ENCODE data around the gene ABLIM2.

The ABLIM2 gene

GRCh38 chr4:8195431-8195830, 36.8 kb upstream of the ABLIM2 start:
- Histone ChIP-seq H3K27me3 (replicated peaks; ENCODE audit: control insufficient read depth, insufficient read depth, low read length) (no peaks in the 10 kb centered on the region), H3K36me3 (ENCODE audit: control insufficient read depth, insufficient read depth, low read length) (no peaks in the 10 kb centered on the region), H3K4me3 (replicated peaks; ENCODE audit: low read depth, low read length) (no peak overlapping the region)
- TF ChIP-seq CTCF (IDR thresholded peaks at IDR 0.05; ENCODE audit: insufficient read depth, low read length, poor library complexity, severe bottlenecking) = no peak
- DNase-seq (ENCODE audit: extremely low read depth, insufficient read length) = no peak

GRCh38 chr4:8194306-8195242, 36.0 kb upstream of the ABLIM2 start:
- Histone ChIP-seq H3K27me3 (replicated peaks; ENCODE audit: control insufficient read depth, insufficient read depth, low read length) (no peaks in the 10 kb centered on the region), H3K4me3 (replicated peaks; ENCODE audit: low read depth, low read length) (no peak overlapping the region), H3K36me3 (ENCODE audit: control insufficient read depth, insufficient read depth, low read length) (no peaks in the 10 kb centered on the region)
- DNase-seq (ENCODE audit: extremely low read depth, insufficient read length) = no peak
- no peak for TF ChIP-seq CTCF (IDR thresholded peaks at IDR 0.05; ENCODE audit: insufficient read depth, low read length, poor library complexity, severe bottlenecking)

DNA sequence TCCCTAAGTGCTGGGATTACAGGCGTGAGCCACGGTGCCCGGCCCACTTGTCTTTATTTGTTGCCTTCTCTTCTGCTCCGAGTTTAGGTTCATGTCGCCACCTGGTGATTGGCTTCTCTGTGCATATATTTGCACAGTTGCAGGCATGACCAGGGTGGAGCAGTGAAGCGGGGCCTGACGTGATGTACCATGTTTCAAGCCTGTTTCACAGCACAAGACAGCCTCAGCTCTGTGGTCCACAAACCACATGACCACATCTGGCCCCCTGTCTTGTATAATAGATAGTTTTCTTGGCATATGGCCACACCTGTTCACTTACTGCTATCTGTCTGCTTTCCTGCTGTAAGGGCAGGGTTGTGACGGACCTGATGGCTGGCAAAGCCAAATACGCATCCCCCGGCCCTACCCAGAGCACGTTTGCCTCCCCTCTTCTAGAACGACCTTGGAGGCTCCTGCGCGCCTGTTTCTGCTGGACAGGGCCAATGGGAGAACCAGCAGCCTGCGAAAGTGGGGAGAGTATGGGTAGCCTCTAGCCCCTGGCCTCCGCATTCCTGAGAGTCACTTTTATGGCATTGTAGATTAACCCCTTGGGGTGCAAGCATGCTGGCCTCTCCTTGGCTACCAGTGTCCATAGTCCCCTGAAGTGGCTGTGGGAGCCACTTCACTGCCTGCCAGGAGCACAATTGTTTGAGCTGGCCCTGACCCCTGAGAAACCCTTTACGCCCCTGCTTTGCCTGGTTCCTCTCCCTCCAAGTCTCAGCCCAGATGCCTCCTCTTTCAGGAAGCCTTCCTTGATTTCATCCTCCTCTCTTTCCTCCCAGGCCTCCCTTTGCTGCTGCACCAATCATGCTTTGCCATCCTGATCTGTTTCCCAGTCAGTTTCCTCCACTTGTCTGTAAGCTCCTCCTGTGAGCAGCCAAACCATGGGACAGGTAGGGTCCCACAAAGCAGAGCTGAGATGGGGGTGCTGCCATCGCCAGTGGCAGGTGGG, 34.4 kb upstream of the ABLIM2 start:
- TF ChIP-seq CTCF (IDR thresholded peaks at IDR 0.05; ENCODE audit: insufficient read depth, low read length, poor library complexity, severe bottlenecking) = peak; percentile 50
- peak; percentile 75 for DNase-seq (ENCODE audit: extremely low read depth, insufficient read length)
- Histone ChIP-seq H3K4me3 (replicated peaks; ENCODE audit: low read depth, low read length) (no peak overlapping the region), H3K27me3 (replicated peaks; ENCODE audit: control insufficient read depth, insufficient read depth, low read length) (no peaks in the 10 kb centered on the region), H3K36me3 (ENCODE audit: control insufficient read depth, insufficient read depth, low read length) (no peaks in the 10 kb centered on the region)

DNA sequence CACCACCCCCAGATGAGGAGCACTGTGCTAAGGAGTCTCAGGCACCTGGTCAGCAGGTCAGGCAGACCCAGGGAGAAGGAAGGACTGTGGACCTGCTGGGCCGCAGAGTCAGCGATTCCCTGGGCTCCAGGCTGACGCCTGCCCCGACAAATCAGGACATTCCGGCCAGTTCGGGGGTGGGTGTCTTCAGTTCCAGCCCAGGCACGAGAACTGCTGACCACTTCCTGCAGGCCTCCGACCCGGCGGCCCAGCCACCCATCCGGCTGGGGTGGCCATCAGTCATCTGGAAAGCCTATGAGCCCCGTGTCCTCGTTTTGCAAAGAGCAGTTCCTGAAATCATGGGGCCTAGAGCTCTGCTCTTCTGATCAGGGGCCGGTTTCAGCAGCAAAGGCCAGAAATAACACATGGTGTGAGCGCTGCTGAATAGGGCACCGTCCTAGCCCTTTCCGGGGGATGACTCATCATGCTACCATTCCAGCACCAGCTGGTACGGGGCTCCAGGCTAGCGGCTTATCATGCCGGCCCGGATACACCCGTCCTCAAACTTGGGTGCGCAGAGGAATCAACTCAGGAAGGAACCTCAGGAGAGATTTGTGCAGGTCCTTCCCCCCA, 32.6 kb upstream of the ABLIM2 start:
- no peak overlapping the region for H3K4me3 ChIP-seq (replicated peaks; ENCODE audit: low read depth, low read length)
- H3K36me3 ChIP-seq (ENCODE audit: control insufficient read depth, insufficient read depth, low read length) = no peaks in the 10 kb centered on the region
- no peaks in the 10 kb centered on the region for H3K27me3 ChIP-seq (replicated peaks; ENCODE audit: control insufficient read depth, insufficient read depth, low read length)
- TF ChIP-seq CTCF (IDR thresholded peaks at IDR 0.05; ENCODE audit: insufficient read depth, low read length, poor library complexity, severe bottlenecking) = no peak
- peak; percentile 55 for DNase-seq (ENCODE audit: extremely low read depth, insufficient read length)

- DNase-seq (ENCODE audit: extremely low read depth, insufficient read length) = no peak
- H3K36me3 ChIP-seq (ENCODE audit: control insufficient read depth, insufficient read depth, low read length) = no peaks in the 10 kb centered on the region
- no peak for TF ChIP-seq CTCF (IDR thresholded peaks at IDR 0.05; ENCODE audit: insufficient read depth, low read length, poor library complexity, severe bottlenecking)
- H3K4me3 ChIP-seq (replicated peaks; ENCODE audit: low read depth, low read length) = no peak overlapping the region
- H3K27me3 ChIP-seq (replicated peaks; ENCODE audit: control insufficient read depth, insufficient read depth, low read length) = no peaks in the 10 kb centered on the region
Measured at GRCh38 chr4:8189551-8190466, 31.2 kb upstream of the ABLIM2 start.

All from GM06990 (cell line).